ENCODE data around the gene CKM. TPM values are rescaled to one million over a fixed set of nuclear protein-coding genes. Genes with fewer than 3 reads are reported as not detected.

Gene CKM
- total RNA-seq, 1 donor from 2014 or later = not detected

DNA sequence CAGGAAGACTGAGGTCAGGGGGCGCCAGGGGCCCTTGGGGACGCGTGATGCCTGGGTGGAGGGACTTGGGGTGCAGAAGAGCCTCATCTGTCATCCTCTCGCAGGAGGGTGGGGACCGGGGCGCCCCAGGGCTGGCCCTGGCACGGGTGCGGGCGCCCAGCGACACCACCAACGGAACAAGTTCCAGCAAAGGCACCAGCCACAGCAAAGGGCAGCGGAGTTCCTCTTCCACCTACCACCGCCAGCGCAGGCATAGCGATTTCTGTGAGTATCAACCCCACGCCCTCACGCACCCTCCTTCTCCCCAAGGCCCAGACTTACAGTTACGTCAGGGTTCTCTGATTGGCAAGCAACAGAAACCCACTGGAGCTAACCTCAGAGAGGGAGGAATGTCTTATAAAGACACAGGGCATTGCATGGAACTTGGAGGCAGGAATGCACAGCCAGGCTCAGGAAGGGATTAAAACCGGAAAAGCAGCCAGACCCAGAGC, 42.2 kb downstream of the CKM start:
- peaks cover 9% of the 10 kb centered on the region for H3K4me1 Mint-ChIP-seq

GRCh38 chr19:45279587-45280192, 43.0 kb downstream of the CKM start:
- Mint-ChIP-seq H3K9me3 (peaks cover 7% of the 10 kb centered on the region), H3K4me3 (no peak overlapping the region), H3K27ac (peak overlapping the region; percentile 72), H3K36me3 (peaks cover 30% of the 10 kb centered on the region), H3K27me3 (ENCODE audit: low read depth) (no peaks in the 10 kb centered on the region), H3K4me1 (peaks cover 11% of the 10 kb centered on the region)
- TF ChIP-seq, protein P1, sequence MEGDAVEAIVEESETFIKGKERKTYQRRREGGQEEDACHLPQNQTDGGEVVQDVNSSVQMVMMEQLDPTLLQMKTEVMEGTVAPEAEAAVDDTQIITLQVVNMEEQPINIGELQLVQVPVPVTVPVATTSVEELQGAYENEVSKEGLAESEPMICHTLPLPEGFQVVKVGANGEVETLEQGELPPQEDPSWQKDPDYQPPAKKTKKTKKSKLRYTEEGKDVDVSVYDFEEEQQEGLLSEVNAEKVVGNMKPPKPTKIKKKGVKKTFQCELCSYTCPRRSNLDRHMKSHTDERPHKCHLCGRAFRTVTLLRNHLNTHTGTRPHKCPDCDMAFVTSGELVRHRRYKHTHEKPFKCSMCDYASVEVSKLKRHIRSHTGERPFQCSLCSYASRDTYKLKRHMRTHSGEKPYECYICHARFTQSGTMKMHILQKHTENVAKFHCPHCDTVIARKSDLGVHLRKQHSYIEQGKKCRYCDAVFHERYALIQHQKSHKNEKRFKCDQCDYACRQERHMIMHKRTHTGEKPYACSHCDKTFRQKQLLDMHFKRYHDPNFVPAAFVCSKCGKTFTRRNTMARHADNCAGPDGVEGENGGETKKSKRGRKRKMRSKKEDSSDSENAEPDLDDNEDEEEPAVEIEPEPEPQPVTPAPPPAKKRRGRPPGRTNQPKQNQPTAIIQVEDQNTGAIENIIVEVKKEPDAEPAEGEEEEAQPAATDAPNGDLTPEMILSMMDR (IDR thresholded peaks at IDR 0.05; ENCODE audit: unreplicated experiment) = no peak
- DNase-seq (ENCODE audit: low spot score in 2 of 2, unreplicated experiment in 2 of 2) = no peak

More for the DNA sequence above, 42.2 kb downstream of the CKM start:
- no peak for DNase-seq (ENCODE audit: low spot score in 2 of 2, unreplicated experiment in 2 of 2)
- Mint-ChIP-seq H3K4me3 (no peak overlapping the region), H3K9me3 (peaks cover 7% of the 10 kb centered on the region), H3K36me3 (peaks cover 34% of the 10 kb centered on the region), H3K27ac (peak overlapping the region; percentile 67), H3K27me3 (ENCODE audit: low read depth) (no peaks in the 10 kb centered on the region)
- TF ChIP-seq, protein P1 (IDR thresholded peaks at IDR 0.05; ENCODE audit: unreplicated experiment) = no peak

GRCh38 chr19:45278087-45278486, 44.6 kb downstream of the CKM start:
- H3K36me3 Mint-ChIP-seq = peaks cover 29% of the 10 kb centered on the region
- no peaks in the 10 kb centered on the region for H3K9me3 Mint-ChIP-seq
- H3K4me1 Mint-ChIP-seq = peaks cover 16% of the 10 kb centered on the region
- no peaks in the 10 kb centered on the region for H3K27me3 Mint-ChIP-seq (ENCODE audit: low read depth)
- TF ChIP-seq, protein P1 (IDR thresholded peaks at IDR 0.05; ENCODE audit: unreplicated experiment) = no peak
- no peak overlapping the region for H3K27ac Mint-ChIP-seq
- H3K4me3 Mint-ChIP-seq = no peak overlapping the region
- no peak for DNase-seq (ENCODE audit: low spot score in 2 of 2, unreplicated experiment in 2 of 2)

DNA sequence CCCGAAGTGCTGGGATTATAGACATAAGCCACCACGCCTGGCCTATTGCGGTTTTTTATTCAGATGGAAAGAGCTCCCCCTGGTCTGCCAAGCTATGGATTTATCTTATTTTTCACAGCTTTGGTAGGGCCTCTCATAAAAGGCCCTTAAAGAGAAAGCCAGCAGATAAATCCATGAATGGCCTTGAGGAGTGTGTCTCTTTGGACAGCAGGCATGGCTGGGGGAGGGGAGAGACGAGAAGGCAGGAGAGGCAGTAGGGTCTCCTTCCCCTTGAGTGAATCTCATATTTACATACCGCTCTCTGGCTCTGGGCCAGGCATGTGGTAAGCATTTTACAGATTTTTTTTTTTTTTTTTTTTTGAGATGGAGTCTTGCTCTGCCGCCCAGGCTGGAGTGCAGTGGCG, 46.4 kb downstream of the CKM start:
- Mint-ChIP-seq H3K27ac (peak overlapping the region; percentile 64), H3K4me1 (peaks cover 22% of the 10 kb centered on the region), H3K27me3 (ENCODE audit: low read depth) (no peaks in the 10 kb centered on the region), H3K4me3 (no peak overlapping the region), H3K36me3 (peaks cover 21% of the 10 kb centered on the region), H3K9me3 (no peaks in the 10 kb centered on the region)
- peak; percentile 76 to 78 for DNase-seq (ENCODE audit: low spot score in 2 of 2, unreplicated experiment in 2 of 2)
- TF ChIP-seq, protein P1 (IDR thresholded peaks at IDR 0.05; ENCODE audit: unreplicated experiment) = no peak

GRCh38 chr19:45275370-45275971, 47.2 kb downstream of the CKM start:
- Mint-ChIP-seq H3K36me3 (peaks cover 18% of the 10 kb centered on the region), H3K27ac (no peak overlapping the region), H3K27me3 (ENCODE audit: low read depth) (no peaks in the 10 kb centered on the region), H3K4me3 (no peak overlapping the region), H3K9me3 (no peaks in the 10 kb centered on the region), H3K4me1 (peaks cover 19% of the 10 kb centered on the region)
- DNase-seq (ENCODE audit: low spot score in 2 of 2, unreplicated experiment in 2 of 2) = no peak
- TF ChIP-seq, protein P1 (IDR thresholded peaks at IDR 0.05; ENCODE audit: unreplicated experiment) = no peak

Measured in mesothelial cell of epicardium (in vitro differentiated cells).